GM12864 (cell line): ENCODE results near the gene WASF2.

Source experiments
- DNase-seq: peaks from one replicate; pipeline ENCODE4 v3.0.0-alpha.2; 2011; ENCODE audit warnings: low read depth
- H3K4me3 ChIP-seq: 2 replicates; pipeline ENCODE4 v1.5.1; 2011; ENCODE audit warnings: mild to moderate bottlenecking, low read depth, low read length, control low read depth
- CTCF ChIP-seq: IDR thresholded peaks from 2 replicates; pipeline ENCODE4 v1.5.1; 2011; ENCODE audit warnings: low read depth, mild to moderate bottlenecking, moderate library complexity, low read length, control low read depth, inconsistent platforms; ENCODE audit errors: missing control alignments

The WASF2 gene

GRCh38 chr1:27379564-27380122 is 110.3 kb downstream of the WASF2 start:
- no peak overlapping the region for H3K4me3 ChIP-seq
- DNase-seq = no peak
- no peak for TF ChIP-seq CTCF

DNA sequence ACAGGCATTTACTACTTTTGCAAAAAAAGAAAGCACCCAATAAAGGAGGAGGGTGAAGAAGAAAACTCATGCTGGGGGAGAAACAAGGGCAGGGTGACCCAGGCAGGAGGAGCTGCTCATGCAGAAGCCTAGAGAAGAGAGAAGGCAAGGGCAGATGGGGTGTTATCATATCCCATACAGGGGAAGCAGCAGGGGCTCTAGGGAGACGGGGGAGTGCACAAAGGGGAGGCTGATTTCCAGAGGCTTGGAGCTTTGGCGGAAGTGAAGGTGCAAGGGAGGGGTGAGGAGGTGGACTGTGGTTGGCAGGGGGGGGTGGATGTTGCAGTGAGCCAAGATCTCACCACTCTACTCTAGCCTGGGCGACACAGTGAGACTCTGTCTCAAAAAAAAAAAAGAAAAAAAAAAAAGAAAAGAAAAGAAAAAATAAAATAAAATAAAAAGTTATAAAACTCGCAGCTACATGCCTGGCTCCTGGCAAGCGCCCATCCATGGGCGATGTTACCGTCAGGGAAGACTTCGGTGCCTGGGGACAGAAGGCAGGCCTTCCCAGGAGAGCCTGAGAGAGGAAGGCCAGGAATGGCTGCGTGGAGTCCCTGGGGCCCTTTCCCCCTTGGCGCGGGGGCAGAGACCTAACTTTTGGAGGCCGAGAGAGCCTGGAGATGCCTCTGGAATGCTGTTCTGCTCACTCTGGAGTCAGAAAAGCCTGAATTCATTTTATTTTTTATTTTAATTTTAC is 112.0 kb downstream of the WASF2 start:
- H3K4me3 ChIP-seq = no peak overlapping the region
- DNase-seq = no peak
- no peak for TF ChIP-seq CTCF

DNA sequence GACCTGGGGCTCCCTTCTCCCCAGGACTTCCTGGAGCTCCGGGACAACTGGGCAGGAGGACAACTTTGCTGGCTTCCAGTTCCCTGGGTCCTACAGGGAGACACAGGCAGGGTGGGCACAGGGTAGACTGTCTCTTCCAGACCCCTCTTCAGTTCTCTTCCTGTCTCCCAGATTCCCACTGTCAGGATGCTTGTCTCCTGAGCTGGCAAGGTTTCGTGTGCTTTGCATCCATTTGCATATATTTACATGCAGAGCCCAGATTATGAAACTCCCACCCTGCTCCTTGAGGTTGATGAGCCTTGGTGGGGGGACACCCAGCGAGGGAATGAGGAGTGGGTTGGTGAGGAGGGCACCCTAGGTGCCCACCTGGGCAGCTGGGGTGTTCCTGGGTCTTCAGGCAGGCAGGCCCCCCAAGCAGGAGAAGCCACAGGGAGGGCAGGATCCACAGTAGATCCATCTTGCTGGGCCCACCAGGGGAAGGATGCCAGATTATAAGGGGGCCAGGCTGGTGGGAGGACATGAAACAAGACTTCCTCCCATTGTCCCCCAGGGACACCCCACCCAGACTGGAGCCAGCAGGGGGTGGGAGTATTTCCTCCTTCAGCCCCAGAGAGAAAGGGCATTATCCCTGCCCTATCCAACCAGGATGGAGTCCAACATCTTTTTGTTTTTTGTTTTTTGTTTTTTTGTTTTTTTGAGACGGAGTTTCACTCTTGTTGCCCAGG is 115.4 kb downstream of the WASF2 start, which contains the start of gene FCN3:
FCN3 (minus strand) TSS at position 463 of the 725 bp plus-strand sequence; CDS start at position 457, 6 bp downstream.
- TF ChIP-seq CTCF = no peak
- DNase-seq = no peak
- no peak within 1 kb of the TSS for H3K4me3 ChIP-seq

- DNase-seq = no peak
- H3K4me3 ChIP-seq = no peak overlapping the region
- peak; percentile 41 for TF ChIP-seq CTCF
Observed at GRCh38 chr1:27372808-27373690, 116.9 kb downstream of the WASF2 start.

DNA sequence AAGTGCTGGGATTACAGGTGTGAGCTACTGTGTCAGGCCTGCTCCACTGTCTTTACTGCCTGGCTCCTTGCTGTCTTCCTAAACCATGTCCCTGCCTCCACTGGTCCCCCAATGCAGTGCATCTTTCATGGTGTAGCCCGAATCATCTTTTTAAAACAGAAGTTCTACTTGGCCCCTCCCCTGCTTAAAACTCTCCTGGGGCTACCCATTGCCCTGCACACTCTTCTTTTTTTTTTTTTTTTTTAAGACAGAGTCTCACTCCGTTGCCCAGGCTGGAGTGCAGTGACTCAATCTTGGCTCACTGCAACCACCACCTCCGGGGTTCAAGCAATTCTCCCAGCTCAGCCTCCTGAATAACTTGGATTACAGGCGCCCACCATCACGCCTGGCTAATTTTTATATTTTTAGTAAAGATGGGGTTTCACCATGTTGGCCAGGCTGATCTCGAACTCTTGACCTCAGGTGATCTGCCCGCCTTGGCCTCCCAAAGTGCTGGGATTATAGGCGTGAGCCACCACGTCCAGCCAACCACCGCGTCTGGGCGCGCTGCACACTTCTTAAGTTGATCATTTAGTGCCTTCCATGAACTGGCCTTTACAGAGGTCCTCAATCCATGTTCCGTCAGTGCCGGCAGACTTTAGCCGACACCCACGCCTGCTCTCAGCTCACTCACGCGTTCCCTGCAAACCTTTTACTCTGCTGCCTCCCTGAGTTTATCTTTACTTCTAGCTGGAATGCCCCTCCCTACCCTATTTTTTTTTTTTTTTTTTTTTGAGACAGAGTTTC is 117.8 kb downstream of the WASF2 start:
- DNase-seq = no peak
- TF ChIP-seq CTCF = no peak
- no peak overlapping the region for H3K4me3 ChIP-seq
